ENCODE data around the gene BORCS8.
"Not testable (repeated sequence)": the region's sequence is repeated elsewhere in the genome, so short reads cannot be mapped to it uniquely, and the experiment has no call there.

BORCS8 gene

DNA sequence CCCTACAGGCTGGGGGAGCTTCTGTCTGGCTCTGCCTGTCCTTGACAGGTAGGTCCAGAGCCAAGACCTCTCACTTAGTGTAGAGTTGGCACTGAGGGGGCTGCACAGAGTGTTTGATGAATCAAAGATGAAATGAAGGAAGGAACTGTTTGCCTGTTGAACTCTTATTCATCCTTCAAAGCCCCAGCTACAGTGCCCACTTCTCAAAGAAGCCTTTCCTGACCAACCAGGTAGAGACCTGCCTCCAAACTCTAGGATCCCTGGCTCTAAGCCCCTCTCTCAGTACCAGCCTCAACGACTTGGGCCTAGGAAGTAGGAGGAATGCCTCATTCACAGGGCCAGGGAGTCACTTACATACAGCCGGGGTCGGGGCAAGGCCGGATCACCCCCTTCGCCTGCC, 44.6 kb downstream of the BORCS8 start:
- no peak for DNase-seq

DNA sequence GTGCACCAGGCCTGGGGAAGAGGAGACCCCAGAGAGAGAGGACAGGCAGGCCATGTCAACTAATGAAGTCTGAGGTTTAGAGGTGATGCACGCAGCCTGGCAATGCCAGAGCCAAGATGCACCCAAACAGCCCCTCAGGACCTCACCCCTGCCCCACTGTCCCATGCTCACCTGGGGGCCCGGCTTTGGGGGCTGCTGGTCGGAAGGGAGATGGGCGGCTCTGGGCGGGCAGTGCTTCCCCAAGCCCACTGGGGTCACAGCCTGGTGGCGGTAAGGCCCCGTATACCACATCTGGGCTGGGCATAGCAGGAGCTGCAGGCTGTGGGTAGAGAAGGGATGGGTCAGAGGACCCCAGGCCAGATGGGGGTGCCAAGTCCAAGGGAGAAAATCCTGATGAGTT, 45.1 kb downstream of the BORCS8 start:
- no peak for DNase-seq

DNA sequence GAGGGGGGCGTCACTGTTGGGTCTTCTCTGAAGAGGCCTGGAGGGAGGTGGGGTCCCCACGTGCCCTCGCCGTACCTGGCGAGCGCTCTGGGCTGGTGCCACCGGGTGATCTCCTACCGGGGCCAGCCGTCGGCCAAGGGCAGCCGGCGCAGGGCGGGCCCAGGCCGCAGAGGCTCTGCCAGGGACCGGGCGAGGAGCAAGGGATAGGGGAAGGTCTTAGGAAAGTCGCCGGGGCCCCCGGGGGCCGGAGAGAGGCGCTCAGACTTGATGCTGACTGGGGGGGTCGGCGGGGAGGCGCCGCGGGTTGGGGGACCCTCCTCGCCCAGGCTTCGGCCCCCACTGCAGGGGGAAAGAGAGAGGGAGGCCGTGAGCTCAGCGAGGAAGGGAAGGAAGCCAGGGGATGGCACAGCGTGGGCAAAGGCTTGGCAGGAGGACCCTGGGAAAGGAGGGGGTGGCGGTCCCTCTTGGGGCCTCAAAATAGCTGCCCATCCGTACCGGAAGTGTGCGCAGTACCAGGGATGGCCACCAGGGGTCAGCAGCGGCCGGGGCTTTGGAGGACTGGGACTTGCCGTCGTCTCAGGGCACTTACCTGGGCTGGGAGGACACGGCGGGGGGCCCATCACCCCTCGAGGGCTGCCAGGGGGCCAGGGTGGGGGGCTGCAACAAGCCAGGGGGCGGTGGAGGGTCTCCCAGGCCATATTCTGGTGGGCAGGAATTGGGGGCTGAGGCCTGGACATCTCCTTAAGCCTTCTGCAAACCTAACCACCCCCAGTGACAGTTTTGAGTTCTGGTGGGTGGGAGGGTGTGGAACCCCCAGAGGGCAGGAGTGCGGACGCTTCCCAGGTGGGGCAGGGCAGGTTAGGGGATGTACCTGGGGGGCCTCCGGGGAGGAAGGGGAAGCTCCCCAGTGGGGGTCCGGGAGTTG, 46.0 kb downstream of the BORCS8 start:
- DNase-seq, result peak; percentile 82 to 85

DNA sequence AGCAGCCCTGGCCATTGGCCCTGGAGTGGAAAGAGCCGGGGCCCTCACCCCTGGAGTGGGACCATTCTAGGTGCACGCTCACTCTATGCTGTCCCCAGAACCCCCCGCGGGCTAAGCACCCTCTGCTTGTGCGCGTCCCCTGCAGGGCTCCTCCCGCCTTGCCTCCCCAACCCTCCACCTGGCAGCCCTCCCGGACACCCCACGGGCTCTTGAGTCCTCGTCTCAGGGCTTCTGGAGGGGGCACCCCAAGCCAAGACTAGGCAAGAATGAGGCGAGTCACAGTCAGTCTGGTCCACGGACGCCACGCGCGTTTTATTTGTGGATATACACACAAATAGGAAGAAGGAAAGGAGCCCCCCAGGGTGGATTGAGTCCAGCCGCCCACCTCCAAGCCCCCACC, 46.7 kb downstream of the BORCS8 start:
- no peak for DNase-seq

DNA sequence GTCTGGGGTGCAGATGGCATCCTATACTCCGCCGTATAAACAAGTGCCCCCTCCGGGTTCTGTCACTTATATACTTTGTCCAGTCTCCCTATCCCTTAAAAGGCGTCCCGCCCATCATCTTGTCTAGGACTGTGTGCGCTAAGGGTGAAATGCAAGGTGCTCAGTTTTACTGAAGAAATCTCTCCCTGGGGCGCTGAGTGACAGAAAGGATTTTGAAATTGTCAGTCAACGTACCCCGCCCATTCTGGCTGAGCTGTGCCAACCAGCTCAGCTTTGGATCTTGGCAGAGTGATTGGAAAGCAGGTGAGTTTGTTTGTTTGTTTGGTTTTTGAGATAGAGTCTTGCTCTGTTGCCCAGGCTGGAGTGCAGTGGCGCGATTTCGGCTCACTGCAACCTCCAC, 49.6 kb downstream of the BORCS8 start:
- no peak for DNase-seq

DNA sequence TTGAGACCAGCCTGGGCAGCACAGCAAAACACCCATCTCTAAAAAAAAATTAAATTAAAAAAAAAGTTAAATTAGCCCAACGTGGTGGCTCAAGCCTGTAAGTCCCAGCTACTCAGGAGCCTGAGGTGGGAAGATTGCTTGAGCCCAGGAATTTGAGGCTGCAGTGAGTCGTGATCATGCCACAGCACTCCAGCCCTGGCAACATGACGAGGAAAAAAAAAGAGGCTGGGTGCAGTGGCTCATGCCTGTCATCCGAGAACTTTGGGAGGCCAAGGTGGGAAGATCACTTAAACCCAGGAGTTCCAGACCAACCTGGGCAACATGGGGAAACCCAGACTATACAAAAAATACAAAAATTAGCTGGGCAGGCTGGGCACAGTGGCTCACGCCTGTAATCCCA, 51.5 kb downstream of the BORCS8 start:
- no peak for DNase-seq

DNA sequence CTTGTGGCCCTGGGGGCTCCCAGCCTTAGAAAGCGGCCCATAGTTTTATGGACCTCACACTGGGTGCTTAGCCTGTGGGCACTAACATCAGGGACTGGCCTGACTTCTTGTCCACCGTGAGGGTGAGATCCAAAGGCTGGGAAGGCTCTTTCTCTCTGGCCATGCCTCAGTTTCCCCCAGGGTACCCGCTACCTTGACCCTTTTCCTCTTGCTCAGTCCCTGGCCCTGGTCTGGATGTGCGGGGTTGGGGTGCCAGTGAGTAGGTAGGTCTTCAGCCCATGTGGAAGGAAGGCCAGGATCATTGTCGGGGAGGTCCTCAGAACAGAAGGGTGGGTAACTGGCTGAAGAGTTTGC, 52.1 kb downstream of the BORCS8 start:
- DNase-seq, result no peak

DNA sequence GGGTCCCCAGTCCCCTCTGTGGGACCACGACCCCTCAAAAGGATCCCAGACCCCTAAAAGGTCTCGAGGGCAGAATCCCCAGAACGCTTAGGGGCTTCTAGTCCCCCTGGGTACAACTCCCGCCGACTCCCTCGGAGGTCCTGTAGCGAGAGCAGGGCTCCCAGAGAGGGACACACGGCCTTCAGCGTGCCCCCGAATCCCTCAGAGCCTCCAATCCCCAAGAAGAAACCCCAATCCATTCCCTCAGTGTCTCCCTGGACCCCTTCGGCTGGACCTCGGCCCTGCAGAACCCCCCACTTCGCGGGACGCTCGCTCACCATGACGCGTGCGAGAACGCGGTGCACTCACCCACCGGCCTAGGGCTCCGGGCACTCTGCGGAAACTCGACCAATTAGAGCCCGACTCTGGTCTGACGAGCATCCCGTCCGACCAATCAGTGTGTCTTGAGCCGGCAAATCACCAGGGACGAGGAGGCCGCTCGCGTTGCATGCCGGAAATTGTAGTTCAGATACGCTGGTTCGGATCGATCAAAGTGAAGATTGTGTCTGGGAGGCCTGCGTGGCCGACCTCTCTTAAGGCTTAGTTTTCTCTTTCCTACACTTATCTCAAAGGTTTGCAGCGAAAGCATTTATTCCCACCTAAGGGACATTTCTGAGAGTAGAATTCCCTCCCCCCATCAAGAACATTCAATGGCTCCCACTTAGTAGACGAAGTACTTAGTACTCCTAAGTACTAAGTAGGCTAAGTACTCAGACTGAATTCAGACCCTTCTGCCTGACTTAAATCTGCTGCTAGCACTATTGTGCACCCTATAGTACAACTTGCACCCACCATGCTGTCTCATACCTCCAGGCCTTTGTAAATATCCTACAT, 53.6 kb downstream of the BORCS8 start, which contains the start of gene TMEM161A:
Gene TMEM161A, minus strand, starts transcription at position 370 of the 873 bp plus-strand sequence. Its CDS starts 50 bp downstream, at position 320.
- peak; percentile 97 to 98 for DNase-seq

DNA sequence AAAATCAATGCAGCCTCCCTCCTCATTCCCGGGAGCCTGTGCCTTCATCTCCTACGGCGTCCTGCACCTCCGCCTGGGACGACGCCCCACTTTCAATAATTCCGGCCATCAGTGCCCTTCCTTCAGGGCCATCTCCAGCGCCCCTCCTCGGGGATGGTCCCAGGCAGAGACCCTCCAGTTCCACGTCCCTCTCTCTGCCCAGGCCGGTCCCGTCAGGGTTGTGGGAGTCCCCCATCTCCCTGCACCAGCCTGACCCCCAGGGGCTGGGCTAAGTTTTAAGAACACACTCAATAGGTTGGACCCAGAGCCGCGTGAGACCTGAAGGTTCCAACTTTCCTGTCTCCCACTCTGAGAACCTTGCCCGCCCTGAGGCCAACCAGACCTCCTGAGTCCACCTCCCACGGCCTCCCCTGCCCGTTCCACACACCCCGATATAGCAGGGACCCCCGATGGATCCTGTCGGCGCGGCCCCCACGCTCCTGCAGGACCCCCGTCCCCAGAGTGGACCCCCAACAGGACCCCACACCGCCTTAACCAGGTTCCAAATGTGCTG, 54.3 kb downstream of the BORCS8 start:
- DNase-seq, result no peak

DNA sequence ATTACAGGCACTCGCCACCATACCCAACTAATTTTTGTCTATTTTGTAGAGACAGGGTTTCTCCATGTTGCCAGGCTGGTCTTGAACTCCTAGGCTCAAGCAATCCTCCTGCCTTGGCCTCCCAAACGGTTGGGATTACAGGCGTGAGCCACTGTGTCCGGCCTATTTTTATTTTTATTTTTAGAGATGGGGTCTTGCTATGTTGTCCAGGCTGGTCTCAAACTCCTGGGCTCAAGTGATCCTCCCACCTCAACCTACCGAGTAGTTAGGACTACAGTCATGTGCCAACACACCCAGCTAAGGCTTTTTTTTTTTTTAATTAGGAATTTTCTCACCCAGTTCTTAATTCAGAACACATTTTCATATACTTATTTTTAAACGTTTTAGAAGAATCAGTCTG, 56.2 kb downstream of the BORCS8 start:
- not testable (repeated sequence) for DNase-seq

DNA sequence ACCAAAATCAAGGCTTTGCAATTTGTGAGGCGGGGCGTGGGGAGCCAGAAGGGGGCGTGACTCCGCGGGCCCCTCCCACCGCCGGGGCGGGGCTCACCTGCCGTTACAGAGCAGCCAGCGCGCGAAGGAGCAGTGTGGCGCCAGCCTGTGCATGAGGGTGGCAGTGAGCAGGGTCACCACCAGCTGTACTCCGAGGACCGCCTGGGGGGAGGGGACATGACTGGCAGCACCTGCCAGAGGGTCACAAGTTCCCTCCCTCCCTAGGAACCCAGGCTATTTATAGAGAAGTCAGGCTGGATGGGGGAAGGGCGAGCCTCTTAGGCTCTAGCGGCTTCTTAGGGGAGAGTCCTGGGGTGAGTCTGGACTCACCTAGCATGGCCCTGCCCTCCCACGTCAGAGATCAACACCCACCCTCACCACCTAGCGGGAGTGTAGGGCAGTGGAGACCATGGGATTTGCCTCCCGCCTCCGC, 57.2 kb downstream of the BORCS8 start:
- peak; percentile 32 to 51 for DNase-seq

DNA sequence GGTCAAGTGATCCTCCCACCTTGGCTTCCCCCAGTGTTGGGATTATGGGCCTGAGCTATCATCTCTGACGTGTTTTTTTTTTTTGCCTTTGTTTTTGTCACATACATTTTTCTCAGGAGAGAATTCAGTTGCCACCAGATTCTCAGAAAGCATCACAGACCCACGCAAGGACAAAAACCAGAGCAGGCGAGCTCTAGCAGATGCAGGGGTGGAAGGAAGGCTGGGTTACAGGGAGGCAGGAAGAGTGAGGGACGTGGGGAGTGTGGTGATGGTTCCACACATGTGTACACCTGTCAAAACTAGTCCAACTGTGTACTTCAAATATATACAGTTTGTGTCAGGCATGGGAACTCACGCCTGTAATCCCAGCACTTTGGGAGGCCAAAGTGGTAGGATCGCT, 58.0 kb downstream of the BORCS8 start:
- no peak for DNase-seq

DNA sequence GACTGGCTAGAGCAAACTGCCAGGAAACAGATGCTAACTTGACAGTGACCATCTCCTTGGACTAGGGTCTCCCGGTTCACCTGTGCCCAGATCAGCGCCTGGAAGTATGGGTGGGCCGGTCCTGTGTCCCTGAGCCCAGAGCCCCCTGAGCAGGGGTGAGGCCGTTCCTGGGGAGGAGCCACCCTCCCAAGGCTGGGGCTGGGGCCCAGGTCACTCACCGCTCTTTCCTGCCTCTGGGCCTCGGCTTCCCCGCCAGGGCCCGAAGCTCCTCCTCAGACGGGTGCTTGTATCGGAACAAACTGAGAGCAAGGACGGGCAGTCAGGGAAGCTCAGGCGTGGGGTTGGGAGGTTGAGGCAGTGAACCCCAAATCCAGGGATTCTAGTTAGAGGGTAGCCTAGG, 59.0 kb downstream of the BORCS8 start:
- no peak for DNase-seq

DNA sequence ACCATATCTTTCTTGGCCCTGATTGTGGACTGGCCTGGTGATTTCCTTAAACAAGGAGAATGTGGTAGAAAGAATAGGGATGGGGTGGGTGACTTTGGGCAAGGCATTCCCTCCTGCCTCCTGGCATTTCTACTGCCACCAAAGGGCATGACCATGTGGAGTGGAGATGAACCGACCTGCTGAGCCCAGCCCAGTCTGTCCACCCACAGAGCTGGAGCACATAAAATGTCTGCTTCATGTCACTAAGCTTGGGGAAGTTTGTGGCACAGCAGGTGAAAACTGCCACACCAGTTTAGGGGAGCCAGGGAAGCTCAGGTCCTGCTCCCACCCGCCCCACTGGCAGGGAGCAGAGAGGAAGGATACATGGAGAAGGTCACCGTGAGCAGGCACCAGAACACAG, 60.0 kb downstream of the BORCS8 start:
- no peak for DNase-seq

Measured in CD4-positive, alpha-beta T cell treated with Interleukin-4 for 1 hour (primary cell).